Motor neuron (in vitro differentiated cells): ENCODE measurements around the gene PKHD1. TPM values are rescaled to one million over a fixed set of nuclear protein-coding genes. Genes with fewer than 3 reads are reported as not detected.
A peak's percentile ranks its signal among the peaks of the same experiment; 100 is the strongest.

Experiments used
- ATAC-seq, 8 experiments: fragments of 200-7000 bp; cut with Tn5 transposase; replicated peaks in 6 of 8; 2 replicates each; pipeline ENCODE4 v1.8.0; 2021; ENCODE audit warnings: mild to moderate bottlenecking in 8 of 8, moderate library complexity in 8 of 8
- H3K27ac ChIP-seq, 2 donors: fragments of 250-450 bp; sonication (Bioruptor Pico); 2 replicates each; pipeline ENCODE4 v1.9.0; 2021; ENCODE audit warnings: antibody characterized with exemption in 2 of 2, mild to moderate bottlenecking in 2 of 2, moderate library complexity in 1 of 2
- H3K4me1 ChIP-seq, 2 donors: fragments of 250-450 bp; sonication (Bioruptor Pico); replicated peaks in 1 of 2; 2 replicates each; pipeline ENCODE4 v1.6.1; 2021; ENCODE audit warnings: antibody characterized with exemption in 2 of 2, mild to moderate bottlenecking in 2 of 2, moderate library complexity in 1 of 2
- H3K4me3 ChIP-seq, 5 donors: fragments of 250-450 bp; sonication (Bioruptor Pico); 2 replicates each; pipeline ENCODE4 v1.9.0; 2021; ENCODE audit warnings: antibody characterized with exemption in 5 of 5, mild to moderate bottlenecking in 5 of 5, moderate library complexity in 4 of 5
- WGBS, 10 experiments: fragments of 450-650 bp; shearing (Covaris generic); methylation state at CpG; one replicate each; pipeline ENCODE4 v1.0.0; 2022; 5-methylcytosine and 5-hydroxymethylcytosine counted together
- in situ Hi-C, 9 experiments: fragments of 400-800 bp; cut with MboI; loops; one replicate each; pipeline ENCODE4 v1.15.0; 2021; ENCODE audit warnings: low sequenced_read_pairs in 9 of 9, low pct_unique_long_range_greater_than_20kb in 2 of 9; ENCODE audit not compliant: unreplicated experiment in 9 of 9
- total RNA-seq, 8 experiments: library from RNA; unstranded; fragments of 300-600 nt; gene quantifications; 2 replicates each; pipeline versions ENCODE4 v1.2.3 to v1.2.4, GENCODE V29; 2022

Gene PKHD1
- total RNA-seq, 8 experiments from 2014 or later = under 0.01 to 0.14 (median 0.09) TPM; not detected in 1

- 6 to 97% (median 81%) methylated on average over 1 to 4 of the region's 4 CpGs for WGBS, 10 experiments
- H3K4me3 ChIP-seq = no peak overlapping the region
- H3K4me1 ChIP-seq = peaks cover 0 to 3% of the 10 kb centered on the region in 2 donors
- no peak overlapping the region for H3K27ac ChIP-seq
- in situ Hi-C loops = no loop called here
- ATAC-seq = no peak
These were observed 6.2 kb downstream of the PKHD1 start for GRCh38 chr6:52081237-52081636.

- no peak for ATAC-seq
- in situ Hi-C loops = no loop called here
- WGBS, 10 experiments = 8 to 60% (median 29%) methylated on average over 1 to 6 of the region's 8 CpGs; no CpG with 5 or more reads in 1 of the 10 experiments
- Histone ChIP-seq H3K27ac (no peak overlapping the region), H3K4me1 (peaks cover 0 to 3% of the 10 kb centered on the region in 2 donors), H3K4me3 (no peak overlapping the region)
These were observed 9.3 kb downstream of the PKHD1 start for GRCh38 chr6:52077961-52078625.

- no peak overlapping the region for H3K27ac ChIP-seq
- no peak overlapping the region for H3K4me3 ChIP-seq
- peaks cover 0 to 3% of the 10 kb centered on the region in 2 donors for H3K4me1 ChIP-seq
- in situ Hi-C loops = no loop called here
- 0 to 52% (median 20%) methylated on average over 1 to 3 of the region's 3 CpGs; no CpG with 5 or more reads in 3 of the 10 experiments for WGBS, 10 experiments
- no peak for ATAC-seq
These were observed 10.1 kb downstream of the PKHD1 start for GRCh38 chr6:52077180-52077884.

GRCh38 chr6:52076791-52077179, 10.6 kb downstream of the PKHD1 start:
- WGBS, 10 experiments = 0 to 60% (median 18%) methylated on average over 1 to 3 of the region's 4 CpGs; no CpG with 5 or more reads in 3 of the 10 experiments
- in situ Hi-C loops = no loop called here
- H3K4me3 ChIP-seq = no peak overlapping the region
- no peak for ATAC-seq
- peaks cover 0 to 3% of the 10 kb centered on the region in 2 donors for H3K4me1 ChIP-seq
- H3K27ac ChIP-seq = no peak overlapping the region

- WGBS, 10 experiments = 0 to 86% (median 30%) methylated on average over 1 to 4 of the region's 5 CpGs; no CpG with 5 or more reads in 4 of the 10 experiments
- no peak for ATAC-seq
- H3K27ac ChIP-seq = no peak overlapping the region
- H3K4me1 ChIP-seq = peaks cover 0 to 3% of the 10 kb centered on the region in 2 donors
- H3K4me3 ChIP-seq = no peak overlapping the region
- in situ Hi-C loops = no loop called here
These were observed 12.7 kb downstream of the PKHD1 start for GRCh38 chr6:52074716-52075115.

- Histone ChIP-seq H3K27ac (no peak overlapping the region), H3K4me1 (peaks cover 0 to 3% of the 10 kb centered on the region in 2 donors), H3K4me3 (no peak overlapping the region)
- no peak for ATAC-seq
- 0 to 100% (median 75%) methylated on average over 1 to 2 of the region's 2 CpGs; no CpG with 5 or more reads in 1 of the 10 experiments for WGBS, 10 experiments
- in situ Hi-C loops = no loop called here
These were observed 13.3 kb downstream of the PKHD1 start for GRCh38 chr6:52074155-52074554.

GRCh38 chr6:52065621-52066020, 21.8 kb downstream of the PKHD1 start:
- H3K4me3 ChIP-seq = no peak overlapping the region
- no peak for ATAC-seq
- in situ Hi-C loops = no loop called here

GRCh38 chr6:52063584-52064344, 23.6 kb downstream of the PKHD1 start:
- H3K27ac ChIP-seq = no peak overlapping the region
- WGBS, 10 experiments = 0 to 63% (median 17%) methylated on average over 1 to 4 of the region's 5 CpGs; no CpG with 5 or more reads in 3 of the 10 experiments
- no peaks in the 10 kb centered on the region for H3K4me1 ChIP-seq
- in situ Hi-C loops = no loop called here
- peak in 6 of 8 experiments; percentile 35 to 87 (median 70) for ATAC-seq
- no peak overlapping the region for H3K4me3 ChIP-seq

More at GRCh38 chr6:52065621-52066020, 21.8 kb downstream of the PKHD1 start:
- H3K27ac ChIP-seq = no peak overlapping the region
- H3K4me1 ChIP-seq = no peaks in the 10 kb centered on the region

- 14 to 100% (median 86%) methylated on average over 1 to 3 of the region's 3 CpGs; no CpG with 5 or more reads in 2 of the 10 experiments for WGBS, 10 experiments
- H3K4me3 ChIP-seq = no peak overlapping the region
- no peak overlapping the region for H3K27ac ChIP-seq
- no peak for ATAC-seq
- H3K4me1 ChIP-seq = no peaks in the 10 kb centered on the region
- in situ Hi-C loops = no loop called here
These were observed 25.9 kb downstream of the PKHD1 start for GRCh38 chr6:52061481-52061880.

- no peak for ATAC-seq
- Histone ChIP-seq H3K27ac (no peak overlapping the region), H3K4me1 (no peaks in the 10 kb centered on the region), H3K4me3 (no peak overlapping the region)
- in situ Hi-C loops = no loop called here
- WGBS, 10 experiments = 0 to 100% (median 59%) methylated on average over 1 of the region's 1 CpG; no CpG with 5 or more reads in 2 of the 10 experiments
These were observed 27.6 kb downstream of the PKHD1 start for GRCh38 chr6:52059821-52060220.

- Histone ChIP-seq H3K27ac (no peak overlapping the region), H3K4me3 (no peak overlapping the region), H3K4me1 (no peaks in the 10 kb centered on the region)
- in situ Hi-C loops = no loop called here
- ATAC-seq = no peak
- 13 to 94% (median 57%) methylated on average over 1 to 3 of the region's 7 CpGs; no CpG with 5 or more reads in 4 of the 10 experiments for WGBS, 10 experiments
These were observed 32.0 kb downstream of the PKHD1 start for GRCh38 chr6:52055451-52055850.

- H3K4me3 ChIP-seq = no peak overlapping the region
- H3K4me1 ChIP-seq = no peaks in the 10 kb centered on the region
- no peak overlapping the region for H3K27ac ChIP-seq
- WGBS, 10 experiments = 6 to 86% (median 77%) methylated on average over 1 to 4 of the region's 8 CpGs; no CpG with 5 or more reads in 1 of the 10 experiments
- ATAC-seq = no peak
- in situ Hi-C loops = no loop called here
These were observed 34.2 kb downstream of the PKHD1 start for GRCh38 chr6:52053038-52053695.

- ATAC-seq = no peak
- 0 to 91% (median 60%) methylated on average over 1 to 7 of the region's 7 CpGs; no CpG with 5 or more reads in 5 of the 10 experiments for WGBS, 10 experiments
- Histone ChIP-seq H3K4me3 (no peak overlapping the region), H3K27ac (no peak overlapping the region), H3K4me1 (no peaks in the 10 kb centered on the region)
- in situ Hi-C loops = no loop called here
These were observed 37.4 kb downstream of the PKHD1 start for GRCh38 chr6:52050051-52050405.
